ENCODE results near the gene RNF213.

GRCh38 chr17:80432350-80432955 is 171.8 kb downstream of the RNF213 start:
- TF ChIP-seq POLR2A (IDR thresholded peaks at IDR 0.05) = no peak
- TF ChIP-seq CTCF (IDR thresholded peaks at IDR 0.05) = no peak
